GM12801 (cell line): ENCODE results near the gene TXNDC11.

Experiments used
- TF ChIP-seq, protein P1 (sequence below): IDR thresholded peaks from one replicate; pipeline ENCODE4 v1.5.1; 2011; ENCODE audit warnings: control low read depth; ENCODE audit not compliant: insufficient read length; ENCODE audit errors: extremely low read depth

Gene TXNDC11

DNA sequence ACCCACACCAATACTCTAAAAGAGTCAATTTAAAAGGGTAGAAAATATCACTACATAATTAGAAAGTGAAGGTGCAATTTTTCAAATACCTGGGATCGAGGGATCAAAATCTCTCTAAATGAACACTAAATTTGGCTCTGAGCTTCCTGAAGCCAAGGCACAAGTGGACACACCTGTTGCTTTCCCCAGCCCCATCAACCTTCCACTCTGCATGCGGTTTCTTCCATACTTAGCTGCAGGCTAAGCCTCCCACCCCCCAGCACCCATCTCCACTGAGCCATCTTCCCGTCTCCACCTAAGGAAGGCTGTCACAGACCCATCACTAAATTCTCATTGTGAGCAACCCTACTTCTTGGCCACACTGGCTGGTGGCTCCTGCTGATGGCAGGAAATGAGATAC, 30.5 kb downstream of the TXNDC11 start:
- TF ChIP-seq, protein P1, sequence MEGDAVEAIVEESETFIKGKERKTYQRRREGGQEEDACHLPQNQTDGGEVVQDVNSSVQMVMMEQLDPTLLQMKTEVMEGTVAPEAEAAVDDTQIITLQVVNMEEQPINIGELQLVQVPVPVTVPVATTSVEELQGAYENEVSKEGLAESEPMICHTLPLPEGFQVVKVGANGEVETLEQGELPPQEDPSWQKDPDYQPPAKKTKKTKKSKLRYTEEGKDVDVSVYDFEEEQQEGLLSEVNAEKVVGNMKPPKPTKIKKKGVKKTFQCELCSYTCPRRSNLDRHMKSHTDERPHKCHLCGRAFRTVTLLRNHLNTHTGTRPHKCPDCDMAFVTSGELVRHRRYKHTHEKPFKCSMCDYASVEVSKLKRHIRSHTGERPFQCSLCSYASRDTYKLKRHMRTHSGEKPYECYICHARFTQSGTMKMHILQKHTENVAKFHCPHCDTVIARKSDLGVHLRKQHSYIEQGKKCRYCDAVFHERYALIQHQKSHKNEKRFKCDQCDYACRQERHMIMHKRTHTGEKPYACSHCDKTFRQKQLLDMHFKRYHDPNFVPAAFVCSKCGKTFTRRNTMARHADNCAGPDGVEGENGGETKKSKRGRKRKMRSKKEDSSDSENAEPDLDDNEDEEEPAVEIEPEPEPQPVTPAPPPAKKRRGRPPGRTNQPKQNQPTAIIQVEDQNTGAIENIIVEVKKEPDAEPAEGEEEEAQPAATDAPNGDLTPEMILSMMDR, result no peak

DNA sequence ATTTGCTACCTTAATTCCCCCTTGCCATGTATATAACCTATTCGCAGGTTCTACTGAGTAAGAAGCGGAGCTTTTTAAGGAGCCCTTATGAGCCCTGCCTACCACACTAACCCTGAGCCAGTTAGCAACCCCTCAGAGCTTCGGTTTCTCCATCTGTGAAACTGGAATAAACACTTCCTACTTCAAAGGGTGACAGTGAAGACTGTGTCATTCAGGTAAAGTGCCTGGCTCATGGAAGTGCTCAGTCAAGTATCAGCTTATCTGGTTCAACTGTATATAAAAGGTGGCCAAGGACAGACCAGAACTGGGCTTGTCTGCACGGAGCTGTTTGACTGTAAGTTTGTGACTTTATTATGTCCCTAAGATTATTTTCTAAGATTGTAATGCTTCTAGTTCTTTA, 31.0 kb downstream of the TXNDC11 start:
- TF ChIP-seq, protein P1, result no peak

DNA sequence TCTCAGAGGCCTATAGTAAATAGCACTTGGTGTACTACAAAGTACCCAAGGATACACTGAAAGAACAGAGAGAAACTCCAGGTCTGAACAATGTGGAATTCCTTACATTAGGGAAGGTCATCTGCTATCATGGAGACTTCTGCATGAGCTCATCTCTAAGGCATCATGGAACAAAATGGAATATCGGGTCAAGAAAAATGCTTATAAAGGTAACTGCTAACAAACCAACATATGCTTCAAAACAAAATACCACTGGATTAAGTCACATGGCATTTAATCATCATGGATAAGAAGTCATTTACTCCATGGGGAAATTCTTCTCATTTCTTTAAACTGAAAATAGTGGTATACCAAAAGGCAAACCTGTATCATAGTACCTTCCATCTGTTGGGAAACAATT, 34.2 kb downstream of the TXNDC11 start:
- TF ChIP-seq, protein P1, result no peak

DNA sequence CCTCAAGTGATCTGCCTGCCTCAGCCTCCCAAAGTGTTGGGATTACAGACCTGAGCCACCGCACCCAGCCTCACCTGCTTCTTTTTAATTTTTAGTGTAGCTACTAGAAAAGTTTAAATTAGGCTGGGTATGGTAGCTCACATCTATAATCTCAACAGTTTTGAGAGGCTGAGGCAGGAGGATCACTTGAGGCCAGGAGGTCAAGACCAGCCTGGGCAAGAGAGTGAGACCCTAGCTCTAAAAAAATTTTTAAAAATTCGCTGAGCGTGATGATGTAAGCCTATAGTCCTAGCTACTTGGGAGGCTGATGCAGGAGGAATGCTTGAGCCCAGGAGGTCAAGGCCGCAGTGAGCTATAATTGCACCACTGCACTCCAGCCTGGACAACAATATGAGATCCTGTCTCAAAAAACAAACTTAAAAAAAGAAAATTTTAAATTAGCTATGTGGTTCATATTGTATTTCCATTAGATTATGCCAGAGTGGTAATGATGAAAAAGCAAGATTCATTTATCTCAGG, 34.9 kb downstream of the TXNDC11 start:
- TF ChIP-seq, protein P1, result no peak

DNA sequence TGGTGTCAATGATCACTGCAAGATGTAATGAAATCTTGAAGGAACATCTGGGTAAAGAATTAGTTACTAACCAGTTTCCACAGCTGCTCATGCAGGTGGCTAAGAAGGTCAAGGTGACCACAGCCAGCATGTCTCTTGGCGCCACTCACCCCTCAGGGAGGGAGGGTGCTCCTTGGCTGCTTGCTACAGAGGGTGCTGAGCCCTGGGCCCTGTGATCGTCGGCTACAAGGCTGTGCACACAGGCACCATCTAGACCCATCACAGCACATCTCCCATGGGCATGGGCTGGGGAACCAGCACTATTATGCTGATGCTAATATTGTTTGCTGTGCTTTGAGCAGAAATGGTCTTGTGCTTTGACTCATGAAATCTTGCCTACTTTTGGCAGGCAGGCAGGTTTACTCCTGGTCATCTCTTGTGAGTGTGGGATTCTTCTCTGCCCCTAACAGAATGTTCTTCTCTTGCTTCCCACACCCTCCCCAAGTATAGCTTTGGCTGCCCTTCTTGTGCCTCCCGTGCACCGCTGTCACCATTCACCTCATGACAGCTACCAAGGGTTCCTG, 36.4 kb downstream of the TXNDC11 start:
- TF ChIP-seq, protein P1, result no peak

DNA sequence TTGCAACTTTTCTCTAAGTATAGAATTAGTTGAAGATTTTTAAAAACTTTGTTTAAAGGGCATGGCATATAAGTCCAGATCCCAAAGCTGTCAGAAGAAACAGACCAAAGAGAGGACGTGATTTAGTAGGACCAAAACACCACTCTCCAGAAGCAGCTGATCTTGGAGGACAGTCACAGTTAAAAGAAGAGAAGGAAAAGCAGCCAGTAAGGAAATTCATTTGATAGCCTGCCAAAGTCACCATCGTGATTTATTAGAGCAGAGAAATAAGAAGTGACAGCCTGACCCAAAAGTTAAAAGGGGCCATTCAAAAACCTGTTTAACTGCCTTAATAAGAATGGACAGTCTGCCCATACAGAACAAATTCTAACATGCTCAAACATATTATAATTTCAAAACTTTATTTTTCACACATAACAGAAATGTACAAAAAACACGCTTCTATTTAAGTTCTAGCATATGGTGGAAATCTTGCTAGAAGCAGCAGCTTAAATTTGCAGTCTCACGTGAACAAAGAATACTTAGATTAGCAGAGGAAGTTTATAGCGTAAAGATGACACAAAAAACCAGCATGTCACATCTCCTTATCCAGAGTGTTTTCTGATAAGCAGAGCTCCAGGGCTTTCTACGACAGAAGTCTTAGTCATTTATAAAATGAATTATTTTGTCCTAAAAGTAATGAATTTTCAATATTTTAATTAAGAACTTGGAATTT, 37.2 kb downstream of the TXNDC11 start:
- TF ChIP-seq, protein P1, result no peak

DNA sequence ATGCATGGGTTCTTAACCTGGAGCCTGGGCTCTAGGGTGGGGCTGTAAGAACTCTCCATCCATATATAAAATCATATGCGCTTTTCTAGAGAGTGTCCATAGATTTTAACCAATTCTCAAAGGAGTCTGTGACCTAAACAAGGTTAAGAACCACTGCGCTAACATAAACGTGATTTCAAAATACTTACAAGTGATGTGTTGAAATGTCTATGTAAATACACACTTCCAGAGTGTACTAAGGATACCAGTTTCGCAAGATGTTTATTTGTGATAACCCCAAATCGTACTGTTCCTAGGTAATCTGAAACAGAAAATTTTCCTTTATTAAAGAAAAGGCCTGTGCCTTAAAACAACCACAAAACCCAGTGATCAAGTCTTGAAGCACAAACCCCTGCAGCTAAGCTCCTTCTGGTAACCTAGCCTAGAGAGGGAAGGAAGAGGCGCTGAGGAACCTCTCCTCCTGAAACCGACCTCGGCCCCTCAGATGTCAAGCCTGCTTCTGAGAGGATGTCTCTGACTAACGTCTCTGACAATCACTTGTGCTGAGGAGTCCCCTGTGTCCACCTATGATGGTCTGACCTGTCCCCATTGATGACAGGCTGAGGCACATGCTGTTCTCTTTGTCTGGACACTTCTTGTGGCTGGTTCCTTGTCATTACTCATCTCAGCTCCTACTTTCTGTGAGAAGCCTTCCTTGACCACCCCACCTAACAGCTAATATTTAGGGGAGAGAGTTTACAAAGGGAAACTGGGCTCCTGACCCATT, 42.2 kb downstream of the TXNDC11 start:
- TF ChIP-seq, protein P1, result no peak
